ENCODE results near the gene EBLN2. TPM values are rescaled to one million over a fixed set of nuclear protein-coding genes. Genes with fewer than 3 reads are reported as not detected.

EBLN2 gene
- total RNA-seq (1 to 10 TPM; 5.1 to 7.8 TPM), polyA plus RNA-seq (under 1 TPM in 1 of 2 donors, not detected in 1; 0.92 TPM)
- long read RNA-seq, donor 1, partial matches to known transcripts = 0 of 1 reads
- long read RNA-seq, donor 1, other reads (novel, unspliced or antisense) = 0 of 1 reads
- long read RNA-seq, donor 2, partial matches to known transcripts = 0 of 1 reads
- long read RNA-seq, donor 2, other reads (novel, unspliced or antisense) = 0 of 1 reads

GRCh38 chr3:73061416-73061815, at the start of gene EBLN2:
TSS of gene EBLN2 (plus strand) at chr3:73061659. CDS start at chr3:73062082, 423 bp downstream.
- H3K9me3 ChIP-seq (ENCODE audit: control insufficient read depth, low read length) = no peaks in the 10 kb centered on the region
- ATAC-seq (ENCODE audit: low FRiP score) = no peak
- H3K36me3 ChIP-seq (ENCODE audit: control insufficient read depth in 1 of 2, insufficient read depth in 2 of 2, low read length in 1 of 2) = peaks cover 0 to 3% of the 10 kb centered on the region in 2 donors

GRCh38 chr3:73018298-73018697, 43.2 kb upstream of the EBLN2 start:
- Histone ChIP-seq H3K27me3 (ENCODE audit: control insufficient read depth in 1 of 2, insufficient read depth in 2 of 2, low read length in 1 of 2) (no peaks in the 10 kb centered on the region), H3K36me3 (ENCODE audit: control insufficient read depth in 1 of 2, insufficient read depth in 2 of 2, low read length in 1 of 2) (no peaks in the 10 kb centered on the region), H3K9me3 (ENCODE audit: control insufficient read depth, low read length) (no peaks in the 10 kb centered on the region), H3K4me1 (ENCODE audit: control insufficient read depth in 1 of 2, insufficient read depth in 2 of 2, low read length in 2 of 2) (no peaks in the 10 kb centered on the region), H3K27ac (ENCODE audit: low read depth in 1 of 2, low read length in 2 of 2) (no peak overlapping the region), H3K4me3 (ENCODE audit: low read length in 2 of 2) (no peak overlapping the region)
- intact Hi-C loops (cut with DNase I) = no loop called here
- no peak for DNase-seq
- 89 to 92% methylated on average over 4 of the region's 4 CpGs for WGBS, 2 donors
- ATAC-seq (ENCODE audit: low FRiP score) = no peak

More at GRCh38 chr3:73061416-73061815, at the start of gene EBLN2:
- no peak for DNase-seq
- H3K27ac ChIP-seq (ENCODE audit: low read depth in 1 of 2, low read length in 2 of 2) = no peak within 1 kb of the TSS
- intact Hi-C loops (cut with DNase I) = loop anchor here in 1 of 2 donors (10.0 kb wide), 1 partner anchor 217 kb away; the partner anchor contains the start of gene SHQ1
- WGBS, 2 donors = 93 to 97% methylated on average over 2 of the region's 2 CpGs
- no peaks in the 10 kb centered on the region for H3K27me3 ChIP-seq (ENCODE audit: control insufficient read depth in 1 of 2, insufficient read depth in 2 of 2, low read length in 1 of 2)
- H3K4me3 ChIP-seq (ENCODE audit: low read length in 2 of 2) = no peak within 1 kb of the TSS
- no peaks in the 10 kb centered on the region for H3K4me1 ChIP-seq (ENCODE audit: control insufficient read depth in 1 of 2, insufficient read depth in 2 of 2, low read length in 2 of 2)

- Histone ChIP-seq H3K27me3 (ENCODE audit: control insufficient read depth in 1 of 2, insufficient read depth in 2 of 2, low read length in 1 of 2) (no peaks in the 10 kb centered on the region), H3K9me3 (ENCODE audit: control insufficient read depth, low read length) (no peaks in the 10 kb centered on the region), H3K4me3 (ENCODE audit: low read length in 2 of 2) (no peak overlapping the region), H3K36me3 (ENCODE audit: control insufficient read depth in 1 of 2, insufficient read depth in 2 of 2, low read length in 1 of 2) (no peaks in the 10 kb centered on the region), H3K4me1 (ENCODE audit: control insufficient read depth in 1 of 2, insufficient read depth in 2 of 2, low read length in 2 of 2) (no peaks in the 10 kb centered on the region), H3K27ac (ENCODE audit: low read depth in 1 of 2, low read length in 2 of 2) (no peak overlapping the region)
- ATAC-seq (ENCODE audit: low FRiP score) (no peak), DNase-seq (no peak)
- WGBS, 2 donors = 74 to 96% methylated on average over 5 of the region's 5 CpGs
- intact Hi-C loops (cut with DNase I) = no loop called here
Measured at GRCh38 chr3:73018790-73019441, 42.5 kb upstream of the EBLN2 start.

DNA sequence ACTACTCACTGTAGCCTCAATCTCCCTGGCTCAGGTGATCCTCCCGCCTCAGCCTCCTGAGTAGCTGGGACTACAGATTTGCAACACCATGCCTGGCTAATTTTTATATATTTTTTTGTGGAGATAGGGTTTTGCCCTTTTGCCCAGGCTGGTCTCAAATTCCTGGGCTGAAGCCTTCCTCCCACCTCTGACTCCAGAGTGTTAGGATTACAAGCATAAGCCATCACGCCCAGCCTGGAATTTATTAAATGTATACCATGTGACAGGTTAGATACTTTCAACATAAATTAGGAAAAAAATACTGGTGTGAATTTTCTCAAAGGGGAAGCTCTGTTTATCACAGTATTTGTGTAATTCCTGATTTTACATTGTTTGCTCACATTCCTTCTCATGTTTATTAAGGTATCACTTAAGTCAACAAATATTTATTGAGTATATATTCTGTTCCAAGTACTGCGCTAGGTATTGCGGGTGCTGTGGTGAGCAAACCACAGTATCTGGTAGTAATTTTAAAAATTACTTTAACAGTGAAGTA, 40.1 kb upstream of the EBLN2 start:
- Histone ChIP-seq H3K9me3 (ENCODE audit: control insufficient read depth, low read length) (no peaks in the 10 kb centered on the region), H3K27me3 (ENCODE audit: control insufficient read depth in 1 of 2, insufficient read depth in 2 of 2, low read length in 1 of 2) (no peaks in the 10 kb centered on the region), H3K36me3 (ENCODE audit: control insufficient read depth in 1 of 2, insufficient read depth in 2 of 2, low read length in 1 of 2) (peaks cover 0 to 1% of the 10 kb centered on the region in 2 donors), H3K4me3 (ENCODE audit: low read length in 2 of 2) (no peak overlapping the region), H3K4me1 (ENCODE audit: control insufficient read depth in 1 of 2, insufficient read depth in 2 of 2, low read length in 2 of 2) (peaks cover 2 to 3% of the 10 kb centered on the region in 2 donors), H3K27ac (ENCODE audit: low read depth in 1 of 2, low read length in 2 of 2) (no peak overlapping the region)
- intact Hi-C loops (cut with DNase I) = no loop called here
- ATAC-seq (ENCODE audit: low FRiP score) (no peak), DNase-seq (no peak)
- 48 to 94% methylated on average over 4 of the region's 4 CpGs for WGBS, 2 donors

DNA sequence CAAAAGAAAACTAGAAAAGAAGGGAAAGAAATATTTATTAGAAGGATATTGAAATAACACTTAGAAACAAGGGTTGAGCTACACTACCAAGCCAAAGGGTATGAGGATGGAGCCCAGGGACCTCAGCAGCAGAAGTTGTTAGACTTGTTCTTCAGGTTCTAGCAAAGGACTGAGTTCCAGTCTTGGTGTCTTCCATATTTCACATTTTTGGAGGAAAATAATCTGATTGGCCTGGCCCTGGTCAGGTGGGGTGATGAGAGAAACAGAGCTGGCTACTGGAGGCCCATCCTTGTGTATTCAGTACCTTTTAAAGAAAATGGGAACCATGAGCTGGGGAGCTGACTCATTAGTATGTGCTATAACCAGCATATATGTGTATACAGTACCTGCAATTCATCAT, 36.6 kb upstream of the EBLN2 start:
- no peaks in the 10 kb centered on the region for H3K9me3 ChIP-seq (ENCODE audit: control insufficient read depth, low read length)
- DNase-seq = no peak
- intact Hi-C loops (cut with DNase I) = no loop called here
- peaks cover 0 to 1% of the 10 kb centered on the region in 2 donors for H3K36me3 ChIP-seq (ENCODE audit: control insufficient read depth in 1 of 2, insufficient read depth in 2 of 2, low read length in 1 of 2)
- no peak for ATAC-seq (ENCODE audit: low FRiP score)
- no peak overlapping the region for H3K4me3 ChIP-seq (ENCODE audit: low read length in 2 of 2)
- no peak overlapping the region for H3K27ac ChIP-seq (ENCODE audit: low read depth in 1 of 2, low read length in 2 of 2)
- H3K4me1 ChIP-seq (ENCODE audit: control insufficient read depth in 1 of 2, insufficient read depth in 2 of 2, low read length in 2 of 2) = peaks cover 3 to 5% of the 10 kb centered on the region in 2 donors
- no peaks in the 10 kb centered on the region for H3K27me3 ChIP-seq (ENCODE audit: control insufficient read depth in 1 of 2, insufficient read depth in 2 of 2, low read length in 1 of 2)

DNA sequence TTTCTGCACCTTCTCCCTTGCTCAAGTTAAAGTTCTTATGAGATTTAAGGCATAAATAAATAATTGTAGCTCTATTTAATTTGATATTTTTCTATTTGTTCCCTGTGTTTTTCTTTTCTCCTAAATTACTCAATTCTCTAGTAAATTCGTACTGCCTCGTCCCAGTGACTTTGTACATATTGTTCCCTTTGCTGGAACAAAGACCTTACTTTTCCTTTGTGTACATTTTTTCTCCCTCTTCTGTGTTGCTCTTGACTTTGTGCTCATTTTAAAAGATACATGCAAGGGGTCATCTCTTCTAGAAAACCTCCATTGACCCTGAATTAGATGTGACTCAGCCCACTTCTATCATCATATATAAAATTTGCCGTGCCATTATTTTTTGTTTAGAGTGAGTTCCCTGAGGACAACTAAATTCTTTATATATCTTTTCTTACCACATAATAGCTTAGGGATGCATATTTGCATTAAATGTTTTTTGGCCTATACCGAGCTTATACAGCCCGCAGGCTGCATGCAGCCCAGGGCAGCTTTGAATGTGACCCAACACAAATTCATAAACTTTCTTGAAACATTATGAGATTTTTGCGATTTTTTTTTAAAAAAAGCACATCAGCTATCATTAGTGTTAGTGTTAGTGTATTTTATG, 35.2 kb upstream of the EBLN2 start:
- intact Hi-C loops (cut with DNase I) = no loop called here
- Histone ChIP-seq H3K4me3 (ENCODE audit: low read length in 2 of 2) (no peak overlapping the region), H3K4me1 (ENCODE audit: control insufficient read depth in 1 of 2, insufficient read depth in 2 of 2, low read length in 2 of 2) (peaks cover 3 to 5% of the 10 kb centered on the region in 2 donors), H3K9me3 (ENCODE audit: control insufficient read depth, low read length) (no peaks in the 10 kb centered on the region), H3K36me3 (ENCODE audit: control insufficient read depth in 1 of 2, insufficient read depth in 2 of 2, low read length in 1 of 2) (peaks cover 0 to 1% of the 10 kb centered on the region in 2 donors), H3K27me3 (ENCODE audit: control insufficient read depth in 1 of 2, insufficient read depth in 2 of 2, low read length in 1 of 2) (no peaks in the 10 kb centered on the region), H3K27ac (ENCODE audit: low read depth in 1 of 2, low read length in 2 of 2) (no peak overlapping the region)
- DNase-seq (no peak), ATAC-seq (ENCODE audit: low FRiP score) (no peak)
- 53% methylated on average over 6 of the region's 6 CpGs for WGBS, 2 donors

DNA sequence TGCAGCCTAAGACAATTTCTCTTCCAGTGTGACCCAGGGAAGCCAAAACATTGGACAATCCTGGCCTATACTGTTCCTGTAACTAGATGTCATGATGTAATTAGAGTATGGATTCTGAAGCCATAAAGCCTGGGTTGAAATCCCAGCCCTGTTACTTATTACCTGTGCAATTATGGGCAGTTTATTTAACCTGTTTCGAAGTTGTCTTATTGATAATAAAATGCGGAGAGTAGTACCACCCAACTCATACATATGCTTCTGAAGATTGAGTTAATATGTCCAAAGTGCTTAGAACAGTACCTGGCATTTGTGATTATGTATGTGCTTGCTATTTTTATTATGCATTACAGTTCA, 34.7 kb upstream of the EBLN2 start:
- DNase-seq (no peak), ATAC-seq (ENCODE audit: low FRiP score) (no peak)
- H3K36me3 ChIP-seq (ENCODE audit: control insufficient read depth in 1 of 2, insufficient read depth in 2 of 2, low read length in 1 of 2) = peaks cover 0 to 1% of the 10 kb centered on the region in 2 donors
- WGBS, 2 donors = 96 to 97% methylated on average over 2 of the region's 2 CpGs
- H3K9me3 ChIP-seq (ENCODE audit: control insufficient read depth, low read length) = no peaks in the 10 kb centered on the region
- intact Hi-C loops (cut with DNase I) = no loop called here
- H3K4me1 ChIP-seq (ENCODE audit: control insufficient read depth in 1 of 2, insufficient read depth in 2 of 2, low read length in 2 of 2) = peaks cover 4 to 5% of the 10 kb centered on the region in 2 donors
- no peak overlapping the region for H3K27ac ChIP-seq (ENCODE audit: low read depth in 1 of 2, low read length in 2 of 2)
- H3K27me3 ChIP-seq (ENCODE audit: control insufficient read depth in 1 of 2, insufficient read depth in 2 of 2, low read length in 1 of 2) = no peaks in the 10 kb centered on the region
- no peak overlapping the region for H3K4me3 ChIP-seq (ENCODE audit: low read length in 2 of 2)

- no peaks in the 10 kb centered on the region for H3K27me3 ChIP-seq (ENCODE audit: control insufficient read depth in 1 of 2, insufficient read depth in 2 of 2, low read length in 1 of 2)
- ATAC-seq (ENCODE audit: low FRiP score) (no peak), DNase-seq (no peak)
- no peaks in the 10 kb centered on the region for H3K9me3 ChIP-seq (ENCODE audit: control insufficient read depth, low read length)
- no peak overlapping the region for H3K27ac ChIP-seq (ENCODE audit: low read depth in 1 of 2, low read length in 2 of 2)
- 65 to 93% methylated on average over 4 of the region's 4 CpGs for WGBS, 2 donors
- H3K4me3 ChIP-seq (ENCODE audit: low read length in 2 of 2) = no peak overlapping the region
- peaks cover 0 to 1% of the 10 kb centered on the region in 2 donors for H3K36me3 ChIP-seq (ENCODE audit: control insufficient read depth in 1 of 2, insufficient read depth in 2 of 2, low read length in 1 of 2)
- peaks cover 4 to 8% of the 10 kb centered on the region in 2 donors for H3K4me1 ChIP-seq (ENCODE audit: control insufficient read depth in 1 of 2, insufficient read depth in 2 of 2, low read length in 2 of 2)
- intact Hi-C loops (cut with DNase I) = no loop called here
Measured at GRCh38 chr3:73028803-73029202, 32.7 kb upstream of the EBLN2 start.

Data from aorta (tissue), 5 donors.